Hepatic stellate cell (primary cell): Measurements from ENCODE around the gene SHISA9.

ENCODE experiments used
- DNase-seq: peaks from one replicate; pipeline ENCODE4 v3.0.0; 2011; ENCODE audit warnings: low spot score

SHISA9 gene

GRCh38 chr16:13029786-13030185 lies 128.4 kb downstream of the SHISA9 start:
- DNase-seq = no peak

GRCh38 chr16:13030769-13031168 lies 129.4 kb downstream of the SHISA9 start:
- DNase-seq = no peak

- DNase-seq = no peak
These were observed 131.5 kb downstream of the SHISA9 start for GRCh38 chr16:13032911-13033310.

GRCh38 chr16:13036600-13036999 lies 135.2 kb downstream of the SHISA9 start:
- DNase-seq = no peak

GRCh38 chr16:13038591-13038990 lies 137.2 kb downstream of the SHISA9 start:
- DNase-seq = no peak

GRCh38 chr16:13039526-13039925 lies 138.1 kb downstream of the SHISA9 start:
- DNase-seq = no peak

- DNase-seq = no peak
These were observed 139.8 kb downstream of the SHISA9 start for GRCh38 chr16:13041180-13041579.

GRCh38 chr16:13041646-13042290 lies 140.4 kb downstream of the SHISA9 start:
- DNase-seq = no peak

GRCh38 chr16:13042291-13042685 lies 140.9 kb downstream of the SHISA9 start:
- no peak for DNase-seq

GRCh38 chr16:13046061-13046821 lies 144.8 kb downstream of the SHISA9 start:
- no peak for DNase-seq

GRCh38 chr16:13047276-13047675 lies 145.9 kb downstream of the SHISA9 start:
- DNase-seq = no peak

GRCh38 chr16:13049688-13050087 lies 148.3 kb downstream of the SHISA9 start:
- no peak for DNase-seq

GRCh38 chr16:13052431-13052830 lies 151.0 kb downstream of the SHISA9 start:
- no peak for DNase-seq

GRCh38 chr16:13055480-13055879 lies 154.1 kb downstream of the SHISA9 start:
- no peak for DNase-seq

- DNase-seq = no peak
These were observed 155.2 kb downstream of the SHISA9 start for GRCh38 chr16:13056607-13057006.

GRCh38 chr16:13060932-13061331 lies 159.5 kb downstream of the SHISA9 start:
- DNase-seq = no peak

GRCh38 chr16:13061691-13062090 lies 160.3 kb downstream of the SHISA9 start:
- no peak for DNase-seq

GRCh38 chr16:13062219-13062618 lies 160.8 kb downstream of the SHISA9 start:
- no peak for DNase-seq

GRCh38 chr16:13063457-13063856 lies 162.1 kb downstream of the SHISA9 start:
- no peak for DNase-seq

- no peak for DNase-seq
These were observed 163.4 kb downstream of the SHISA9 start for GRCh38 chr16:13064821-13065220.

GRCh38 chr16:13067648-13068047 lies 166.2 kb downstream of the SHISA9 start:
- no peak for DNase-seq

- no peak for DNase-seq
These were observed 167.7 kb downstream of the SHISA9 start for GRCh38 chr16:13068912-13069583.

GRCh38 chr16:13070268-13070667 lies 168.9 kb downstream of the SHISA9 start:
- no peak for DNase-seq
